Thoracic aorta (tissue), 2 donors: Measurements from ENCODE around the gene MIB1. TPM values are rescaled to one million over a fixed set of nuclear protein-coding genes. Genes with fewer than 3 reads are reported as not detected.

Experiments
- ATAC-seq: fragments of 150-250 bp; one replicate; pipeline ENCODE4 v1.8.0; 2017; ENCODE audit warnings: low read depth; ENCODE audit not compliant: insufficient number of reproducible peaks, low FRiP score
- DNase-seq: peaks from one replicate; pipeline ENCODE4 v3.0.0-alpha.2; 2020; ENCODE audit warnings: low spot score
- H3K27ac ChIP-seq, 2 donors: fragments of 200-600 bp; sonication (generic); 1 replicate in 1 of 2; 2 replicates in 1 of 2; pipeline ENCODE4 v1.5.1; 2016; ENCODE audit warnings: mild to moderate bottlenecking in 2 of 2, moderate library complexity in 2 of 2
- H3K27me3 ChIP-seq: fragments of 200-600 bp; sonication (generic); replicated peaks from 2 replicates; pipeline ENCODE4 v1.6.0; 2016; ENCODE audit warnings: mild to moderate bottlenecking; ENCODE audit not compliant: insufficient read depth
- H3K36me3 ChIP-seq: fragments of 200-600 bp; sonication (generic); one replicate; pipeline ENCODE4 v1.5.1; 2016
- H3K4me1 ChIP-seq, 2 donors: fragments of 200-600 bp; sonication (generic); 1 replicate in 1 of 2; 2 replicates in 1 of 2; pipeline versions ENCODE4 v1.5.1 to v1.6.0; 2016; ENCODE audit warnings: low read depth in 2 of 2, mild to moderate bottlenecking in 1 of 2; ENCODE audit not compliant: control insufficient read depth in 1 of 2
- H3K4me3 ChIP-seq: fragments of 200-600 bp; sonication (generic); 2 replicates; pipeline ENCODE4 v1.5.1; 2016; ENCODE audit warnings: mild to moderate bottlenecking
- H3K9me3 ChIP-seq: fragments of 200-600 bp; sonication (generic); 2 replicates; pipeline ENCODE4 v1.5.1; 2016
- total RNA-seq, 2 donors: library from RNA; depleted of rRNA; stranded (reverse); fragments of >200 nt; gene quantifications; one replicate each; pipeline versions ENCODE4 v1.1.0 to v1.2.3, GENCODE V29; 2016
- TF ChIP-seq, protein P1 (sequence below): fragments of 200-600 bp; sonication (generic); IDR thresholded peaks from one replicate; pipeline ENCODE4 v1.5.1; 2019; ENCODE audit warnings: antibody characterized with exemption

Gene MIB1
- total RNA-seq, 2 donors from 2014 or later: 37.9 to 53.6 TPM

GRCh38 chr18:21908711-21909110 lies 168.1 kb downstream of the MIB1 start:
- no peaks in the 10 kb centered on the region for H3K9me3 ChIP-seq
- H3K4me1 ChIP-seq: no peaks in the 10 kb centered on the region
- no peak for ATAC-seq
- H3K27me3 ChIP-seq: no peaks in the 10 kb centered on the region
- TF ChIP-seq, protein P1, sequence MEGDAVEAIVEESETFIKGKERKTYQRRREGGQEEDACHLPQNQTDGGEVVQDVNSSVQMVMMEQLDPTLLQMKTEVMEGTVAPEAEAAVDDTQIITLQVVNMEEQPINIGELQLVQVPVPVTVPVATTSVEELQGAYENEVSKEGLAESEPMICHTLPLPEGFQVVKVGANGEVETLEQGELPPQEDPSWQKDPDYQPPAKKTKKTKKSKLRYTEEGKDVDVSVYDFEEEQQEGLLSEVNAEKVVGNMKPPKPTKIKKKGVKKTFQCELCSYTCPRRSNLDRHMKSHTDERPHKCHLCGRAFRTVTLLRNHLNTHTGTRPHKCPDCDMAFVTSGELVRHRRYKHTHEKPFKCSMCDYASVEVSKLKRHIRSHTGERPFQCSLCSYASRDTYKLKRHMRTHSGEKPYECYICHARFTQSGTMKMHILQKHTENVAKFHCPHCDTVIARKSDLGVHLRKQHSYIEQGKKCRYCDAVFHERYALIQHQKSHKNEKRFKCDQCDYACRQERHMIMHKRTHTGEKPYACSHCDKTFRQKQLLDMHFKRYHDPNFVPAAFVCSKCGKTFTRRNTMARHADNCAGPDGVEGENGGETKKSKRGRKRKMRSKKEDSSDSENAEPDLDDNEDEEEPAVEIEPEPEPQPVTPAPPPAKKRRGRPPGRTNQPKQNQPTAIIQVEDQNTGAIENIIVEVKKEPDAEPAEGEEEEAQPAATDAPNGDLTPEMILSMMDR: no peak
- no peak for DNase-seq
- no peak overlapping the region for H3K27ac ChIP-seq
- no peak overlapping the region for H3K4me3 ChIP-seq
- no peaks in the 10 kb centered on the region for H3K36me3 ChIP-seq

GRCh38 chr18:21910906-21911305 lies 170.3 kb downstream of the MIB1 start:
- H3K4me1 ChIP-seq: no peaks in the 10 kb centered on the region
- no peak for DNase-seq
- no peaks in the 10 kb centered on the region for H3K27me3 ChIP-seq
- ATAC-seq: no peak
- H3K27ac ChIP-seq: no peak overlapping the region
- TF ChIP-seq, protein P1: no peak
- no peaks in the 10 kb centered on the region for H3K9me3 ChIP-seq
- no peaks in the 10 kb centered on the region for H3K36me3 ChIP-seq
- H3K4me3 ChIP-seq: no peak overlapping the region

DNA sequence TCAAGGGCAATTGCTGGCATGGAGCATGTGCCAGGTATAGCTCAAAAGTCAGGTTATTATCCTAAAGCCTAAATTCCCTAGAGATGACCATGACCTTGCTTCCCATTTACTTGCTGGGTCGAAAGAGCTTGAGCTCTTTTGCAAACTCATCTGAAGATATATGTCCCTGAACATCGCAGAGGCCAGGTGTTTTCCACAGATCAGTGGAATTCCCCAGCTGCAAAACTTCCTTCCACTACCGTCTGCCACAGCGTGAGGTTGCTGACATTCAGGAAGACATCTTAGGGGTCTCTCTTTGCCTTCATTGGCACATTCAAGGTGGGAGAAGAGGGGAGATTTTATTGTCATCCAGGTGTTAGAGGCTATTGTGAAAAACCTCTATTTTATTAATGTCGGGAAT lies 171.0 kb downstream of the MIB1 start:
- no peak for DNase-seq
- no peak for ATAC-seq
- no peaks in the 10 kb centered on the region for H3K9me3 ChIP-seq
- no peaks in the 10 kb centered on the region for H3K36me3 ChIP-seq
- H3K27me3 ChIP-seq: no peaks in the 10 kb centered on the region
- no peaks in the 10 kb centered on the region for H3K4me1 ChIP-seq
- TF ChIP-seq, protein P1: no peak
- no peak overlapping the region for H3K27ac ChIP-seq
- no peak overlapping the region for H3K4me3 ChIP-seq

GRCh38 chr18:21912339-21913239 lies 172.0 kb downstream of the MIB1 start:
- no peak for DNase-seq
- ATAC-seq: no peak
- H3K27me3 ChIP-seq: no peaks in the 10 kb centered on the region

GRCh38 chr18:21914739-21915319 lies 174.2 kb downstream of the MIB1 start:
- no peaks in the 10 kb centered on the region for H3K36me3 ChIP-seq
- no peak for ATAC-seq

More at GRCh38 chr18:21912339-21913239, 172.0 kb downstream of the MIB1 start:
- H3K4me3 ChIP-seq: no peak overlapping the region
- TF ChIP-seq, protein P1: no peak
- H3K4me1 ChIP-seq: no peaks in the 10 kb centered on the region
- no peaks in the 10 kb centered on the region for H3K9me3 ChIP-seq
- H3K36me3 ChIP-seq: no peaks in the 10 kb centered on the region
- H3K27ac ChIP-seq: no peak overlapping the region

More at GRCh38 chr18:21914739-21915319, 174.2 kb downstream of the MIB1 start:
- Histone ChIP-seq H3K9me3 (peaks cover 4% of the 10 kb centered on the region), H3K27ac (no peak overlapping the region), H3K4me3 (no peak overlapping the region), H3K4me1 (no peaks in the 10 kb centered on the region), H3K27me3 (no peaks in the 10 kb centered on the region)
- TF ChIP-seq, protein P1: peak; percentile 50
- DNase-seq: no peak
